Measurements from ENCODE around the gene STRN3.

Gene STRN3

DNA sequence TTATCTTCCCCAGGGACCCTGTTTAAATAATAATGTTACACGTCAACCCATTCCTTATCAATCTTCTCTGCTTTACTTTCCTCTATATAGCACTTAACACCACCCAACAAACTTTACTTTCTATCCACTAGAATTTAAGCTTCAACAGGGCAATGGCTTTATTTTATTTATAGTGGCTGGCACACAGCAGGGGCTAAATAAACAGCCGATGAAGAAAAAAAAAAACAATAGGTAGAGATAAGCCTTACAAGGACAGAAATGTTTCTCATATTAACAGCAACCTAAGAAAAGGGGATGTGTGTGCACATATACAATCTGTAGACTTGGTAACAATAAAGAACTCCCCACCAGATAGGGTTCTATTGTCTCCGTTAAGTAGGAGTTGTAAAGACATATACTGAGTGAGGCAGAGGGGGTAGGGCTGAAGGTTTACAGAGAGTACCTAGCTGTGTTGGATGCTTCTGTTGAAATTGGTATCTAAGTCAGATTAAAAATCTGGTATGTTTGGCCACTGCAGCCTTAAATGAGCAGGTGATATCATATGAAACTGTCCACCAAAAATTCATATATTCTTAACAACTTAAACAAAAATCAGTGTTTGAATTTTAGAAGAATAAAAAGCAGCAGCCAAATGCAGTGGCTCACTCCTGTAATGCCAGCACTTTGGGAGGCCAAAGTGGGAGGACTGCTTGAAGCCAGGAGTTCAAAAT lies 25.4 kb downstream of the STRN3 start:
- TF ChIP-seq, protein P1, sequence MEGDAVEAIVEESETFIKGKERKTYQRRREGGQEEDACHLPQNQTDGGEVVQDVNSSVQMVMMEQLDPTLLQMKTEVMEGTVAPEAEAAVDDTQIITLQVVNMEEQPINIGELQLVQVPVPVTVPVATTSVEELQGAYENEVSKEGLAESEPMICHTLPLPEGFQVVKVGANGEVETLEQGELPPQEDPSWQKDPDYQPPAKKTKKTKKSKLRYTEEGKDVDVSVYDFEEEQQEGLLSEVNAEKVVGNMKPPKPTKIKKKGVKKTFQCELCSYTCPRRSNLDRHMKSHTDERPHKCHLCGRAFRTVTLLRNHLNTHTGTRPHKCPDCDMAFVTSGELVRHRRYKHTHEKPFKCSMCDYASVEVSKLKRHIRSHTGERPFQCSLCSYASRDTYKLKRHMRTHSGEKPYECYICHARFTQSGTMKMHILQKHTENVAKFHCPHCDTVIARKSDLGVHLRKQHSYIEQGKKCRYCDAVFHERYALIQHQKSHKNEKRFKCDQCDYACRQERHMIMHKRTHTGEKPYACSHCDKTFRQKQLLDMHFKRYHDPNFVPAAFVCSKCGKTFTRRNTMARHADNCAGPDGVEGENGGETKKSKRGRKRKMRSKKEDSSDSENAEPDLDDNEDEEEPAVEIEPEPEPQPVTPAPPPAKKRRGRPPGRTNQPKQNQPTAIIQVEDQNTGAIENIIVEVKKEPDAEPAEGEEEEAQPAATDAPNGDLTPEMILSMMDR (IDR thresholded peaks at IDR 0.05; ENCODE audit: insufficient read depth, missing control alignments): no peak
- no peak for FAIRE-seq
- no peak for DNase-seq (ENCODE audit: insufficient read length, low spot score)

DNA sequence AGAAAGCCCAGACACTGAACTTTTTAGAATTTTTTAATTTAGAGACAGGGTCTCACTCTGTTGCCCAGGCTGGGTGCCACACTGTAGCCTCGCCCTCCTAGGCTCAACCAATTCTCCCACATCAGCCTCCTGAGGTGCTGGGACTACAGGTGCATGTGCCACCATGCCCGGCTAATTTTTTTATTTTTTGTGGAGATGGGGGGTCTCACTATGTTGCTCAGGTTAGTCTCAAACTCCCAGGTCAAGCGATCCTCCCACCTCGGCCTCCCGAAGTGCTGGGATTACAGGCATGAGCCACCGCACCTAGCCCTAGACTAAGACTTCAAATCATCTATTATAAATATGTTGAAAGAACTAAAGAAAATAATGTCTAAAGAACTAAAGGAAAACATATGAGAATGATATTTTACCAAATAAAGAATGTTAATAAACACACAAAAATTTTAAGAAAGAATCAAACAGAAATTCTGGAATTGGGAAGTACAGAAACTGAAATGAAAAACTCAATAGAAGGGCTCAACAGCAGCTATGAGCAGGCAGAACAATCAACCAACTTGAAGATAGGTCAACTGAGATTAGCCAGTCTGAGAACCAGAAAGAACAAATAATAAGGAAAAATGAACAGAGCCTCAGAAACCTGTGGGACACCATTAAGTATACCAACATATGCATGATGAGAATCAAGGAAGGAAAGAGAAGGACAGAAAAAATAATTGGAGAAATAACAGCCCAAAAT lies 27.0 kb downstream of the STRN3 start:
- FAIRE-seq (no peak), DNase-seq (ENCODE audit: insufficient read length, low spot score) (no peak)

DNA sequence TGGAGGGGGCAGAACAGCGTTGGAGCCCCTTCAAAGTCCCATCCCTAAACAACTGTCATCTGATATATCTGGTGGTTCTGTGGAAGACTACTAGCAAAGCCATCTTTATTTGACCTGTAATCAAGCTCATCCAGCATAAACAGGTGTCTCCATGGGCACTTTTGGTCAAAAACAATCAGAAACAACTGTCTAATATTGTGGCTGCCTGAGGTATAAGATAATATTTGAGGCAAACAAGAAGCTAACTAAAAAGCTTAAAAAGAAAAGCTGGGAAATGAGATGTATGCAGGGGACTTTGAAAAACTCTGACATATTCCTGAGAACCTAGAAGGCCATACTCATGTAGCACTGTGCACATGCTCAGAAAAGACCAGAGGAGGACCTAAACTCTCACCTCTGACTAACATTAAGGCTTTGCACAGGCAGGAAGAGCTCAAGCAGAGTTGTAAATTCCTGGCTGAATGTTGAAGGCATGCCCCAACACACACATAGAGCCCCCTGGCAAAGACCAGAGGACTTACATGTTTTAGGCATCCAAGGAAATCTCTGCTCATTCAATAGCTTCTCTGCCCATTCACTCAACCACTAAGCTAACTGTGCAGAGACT lies 28.0 kb downstream of the STRN3 start:
- no peak for DNase-seq (ENCODE audit: insufficient read length, low spot score)
- FAIRE-seq: no peak
- TF ChIP-seq, protein P1 (IDR thresholded peaks at IDR 0.05; ENCODE audit: insufficient read depth, missing control alignments): no peak

More for the DNA sequence above, 27.0 kb downstream of the STRN3 start:
- TF ChIP-seq, protein P1 (IDR thresholded peaks at IDR 0.05; ENCODE audit: insufficient read depth, missing control alignments): no peak

DNA sequence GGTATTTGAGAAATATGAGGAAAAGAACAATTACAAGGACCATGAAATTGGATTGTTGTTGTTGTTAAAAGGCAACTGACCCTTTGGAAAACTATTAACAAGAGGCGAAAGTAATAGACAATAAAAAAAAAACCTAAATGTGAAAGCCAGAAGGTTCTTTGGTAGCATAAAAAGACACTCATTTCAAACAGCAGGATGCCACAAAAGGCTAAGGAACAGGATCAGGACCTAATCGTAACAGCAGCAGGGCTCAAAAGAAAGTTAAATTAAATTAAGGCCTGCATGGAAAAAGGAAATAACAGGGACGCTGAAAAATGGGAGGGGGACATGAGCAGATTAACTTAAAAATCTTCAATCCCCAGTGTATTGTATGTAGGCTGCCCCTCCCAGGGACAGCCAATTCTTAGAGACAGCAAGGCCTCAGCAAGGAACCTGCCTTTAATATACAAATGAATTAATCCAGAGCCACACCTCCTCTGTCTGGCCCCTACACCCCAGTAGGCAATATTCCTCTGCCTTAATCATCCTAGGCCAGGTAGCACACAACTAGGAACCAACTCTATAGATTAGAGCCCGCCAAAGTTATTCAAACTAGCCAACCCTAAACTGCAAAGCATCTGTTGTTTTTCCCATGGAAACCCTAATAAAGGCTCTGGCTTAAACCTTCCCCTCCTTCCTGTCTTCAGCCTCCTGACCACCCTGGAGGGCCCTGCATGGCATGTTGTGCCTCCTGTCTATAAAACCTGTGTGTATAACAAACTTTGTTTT lies 29.1 kb downstream of the STRN3 start:
- FAIRE-seq (no peak), DNase-seq (ENCODE audit: insufficient read length, low spot score) (no peak)
- TF ChIP-seq, protein P1 (IDR thresholded peaks at IDR 0.05; ENCODE audit: insufficient read depth, missing control alignments): no peak

DNA sequence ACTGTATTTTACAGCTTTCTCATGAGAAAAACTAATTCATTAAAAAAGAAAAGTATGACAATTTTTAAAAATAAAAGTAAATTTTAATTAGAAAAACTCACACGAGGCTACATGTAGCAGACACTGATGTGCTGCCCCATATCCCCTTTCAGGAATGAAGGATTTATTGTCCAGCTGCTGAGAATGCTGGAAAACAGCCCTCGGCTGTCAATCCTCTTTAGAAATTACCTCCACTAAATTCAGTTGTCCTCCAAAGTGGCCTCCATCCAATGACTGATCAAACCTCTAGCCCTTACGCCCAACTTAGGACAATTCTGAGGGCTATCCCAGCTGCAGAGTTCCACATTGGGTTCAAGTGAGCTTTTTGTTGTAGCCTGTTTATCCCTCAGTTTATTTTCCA lies 30.5 kb downstream of the STRN3 start:
- DNase-seq (ENCODE audit: insufficient read length, low spot score): no peak
- TF ChIP-seq, protein P1 (IDR thresholded peaks at IDR 0.05; ENCODE audit: insufficient read depth, missing control alignments): no peak
- no peak for FAIRE-seq

DNA sequence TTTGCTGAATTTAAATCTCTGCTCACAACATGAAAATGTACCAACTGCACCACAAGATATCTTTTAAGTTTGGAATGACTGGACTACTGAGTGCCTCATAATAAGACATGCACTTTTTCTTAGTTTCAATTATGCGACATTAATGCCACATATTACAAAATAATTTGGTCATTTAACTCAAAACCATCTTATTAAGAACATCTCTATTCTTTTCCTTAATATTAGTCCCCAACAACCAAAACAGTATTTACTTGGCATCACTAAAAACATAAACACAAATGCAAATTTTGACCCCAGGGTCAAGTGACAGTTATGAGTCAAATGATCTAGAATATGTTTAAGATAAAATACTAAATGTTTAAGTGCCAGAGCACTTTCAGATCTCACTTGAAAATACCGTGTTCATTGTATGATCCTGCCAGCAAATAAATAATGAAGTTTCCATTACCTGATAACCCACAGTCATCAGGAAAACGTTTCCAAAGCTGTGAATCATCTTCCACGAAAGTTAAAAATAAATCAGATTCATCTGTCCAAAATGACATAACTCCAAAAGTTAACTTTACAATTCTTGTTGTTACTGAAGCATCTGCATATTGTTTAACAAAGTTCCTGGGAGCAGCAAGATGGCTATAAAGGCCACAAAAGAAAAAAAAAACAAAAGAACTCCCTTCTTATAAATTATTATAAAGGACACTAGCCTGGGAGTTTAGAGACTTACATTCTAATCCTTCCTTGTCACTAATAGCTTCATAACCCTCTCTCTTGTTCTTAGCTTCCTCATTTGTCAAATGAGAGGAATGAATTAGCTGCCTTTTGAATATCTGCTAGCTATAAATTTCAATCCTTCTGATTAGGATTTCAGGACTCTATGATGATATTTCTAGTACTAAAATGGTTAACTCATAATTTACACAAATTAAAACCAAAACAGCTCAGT lies 31.2 kb downstream of the STRN3 start:
- TF ChIP-seq, protein P1 (IDR thresholded peaks at IDR 0.05; ENCODE audit: insufficient read depth, missing control alignments): no peak
- no peak for DNase-seq (ENCODE audit: insufficient read length, low spot score)
- peak; percentile 21 for FAIRE-seq
